ENCODE results near the gene DOK5.

DOK5 gene

GRCh38 chr20:54601831-54602515 lies 126.6 kb downstream of the DOK5 start:
- TF ChIP-seq, protein P1, sequence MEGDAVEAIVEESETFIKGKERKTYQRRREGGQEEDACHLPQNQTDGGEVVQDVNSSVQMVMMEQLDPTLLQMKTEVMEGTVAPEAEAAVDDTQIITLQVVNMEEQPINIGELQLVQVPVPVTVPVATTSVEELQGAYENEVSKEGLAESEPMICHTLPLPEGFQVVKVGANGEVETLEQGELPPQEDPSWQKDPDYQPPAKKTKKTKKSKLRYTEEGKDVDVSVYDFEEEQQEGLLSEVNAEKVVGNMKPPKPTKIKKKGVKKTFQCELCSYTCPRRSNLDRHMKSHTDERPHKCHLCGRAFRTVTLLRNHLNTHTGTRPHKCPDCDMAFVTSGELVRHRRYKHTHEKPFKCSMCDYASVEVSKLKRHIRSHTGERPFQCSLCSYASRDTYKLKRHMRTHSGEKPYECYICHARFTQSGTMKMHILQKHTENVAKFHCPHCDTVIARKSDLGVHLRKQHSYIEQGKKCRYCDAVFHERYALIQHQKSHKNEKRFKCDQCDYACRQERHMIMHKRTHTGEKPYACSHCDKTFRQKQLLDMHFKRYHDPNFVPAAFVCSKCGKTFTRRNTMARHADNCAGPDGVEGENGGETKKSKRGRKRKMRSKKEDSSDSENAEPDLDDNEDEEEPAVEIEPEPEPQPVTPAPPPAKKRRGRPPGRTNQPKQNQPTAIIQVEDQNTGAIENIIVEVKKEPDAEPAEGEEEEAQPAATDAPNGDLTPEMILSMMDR (IDR thresholded peaks at IDR 0.05; ENCODE audit: insufficient read depth, low read depth, low read length, missing control alignments): no peak

GRCh38 chr20:54605319-54605718 lies 129.9 kb downstream of the DOK5 start:
- TF ChIP-seq, protein P1 (IDR thresholded peaks at IDR 0.05; ENCODE audit: insufficient read depth, low read depth, low read length, missing control alignments): no peak
- no peak overlapping the region for H3K4me3 ChIP-seq (ENCODE audit: low read length)
- no peak for DNase-seq (ENCODE audit: low read depth)

More at GRCh38 chr20:54601831-54602515, 126.6 kb downstream of the DOK5 start:
- no peak for DNase-seq (ENCODE audit: low read depth)
- no peak overlapping the region for H3K4me3 ChIP-seq (ENCODE audit: low read length)

DNA sequence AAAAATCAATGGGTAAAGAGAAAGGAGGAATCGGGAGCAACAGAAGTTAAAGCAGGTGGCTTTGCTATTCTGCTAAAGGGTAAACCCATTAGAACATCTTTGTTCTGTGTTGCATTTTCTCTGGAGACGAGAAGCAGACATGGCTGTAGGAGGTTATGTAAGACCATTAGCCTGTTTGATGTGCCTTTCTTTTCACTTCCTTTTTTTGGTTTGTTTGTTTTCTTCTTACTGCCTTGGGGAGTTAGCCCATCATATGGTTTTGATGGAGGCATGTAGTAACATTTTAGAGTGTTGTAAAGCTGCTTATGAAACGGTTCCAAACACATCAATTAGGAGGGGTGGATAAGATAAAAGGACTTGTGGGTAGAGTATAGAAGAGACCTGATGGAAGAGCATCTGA lies 131.0 kb downstream of the DOK5 start:
- DNase-seq (ENCODE audit: low read depth): no peak
- H3K4me3 ChIP-seq (ENCODE audit: low read length): no peak overlapping the region
- TF ChIP-seq, protein P1 (IDR thresholded peaks at IDR 0.05; ENCODE audit: insufficient read depth, low read depth, low read length, missing control alignments): no peak

DNA sequence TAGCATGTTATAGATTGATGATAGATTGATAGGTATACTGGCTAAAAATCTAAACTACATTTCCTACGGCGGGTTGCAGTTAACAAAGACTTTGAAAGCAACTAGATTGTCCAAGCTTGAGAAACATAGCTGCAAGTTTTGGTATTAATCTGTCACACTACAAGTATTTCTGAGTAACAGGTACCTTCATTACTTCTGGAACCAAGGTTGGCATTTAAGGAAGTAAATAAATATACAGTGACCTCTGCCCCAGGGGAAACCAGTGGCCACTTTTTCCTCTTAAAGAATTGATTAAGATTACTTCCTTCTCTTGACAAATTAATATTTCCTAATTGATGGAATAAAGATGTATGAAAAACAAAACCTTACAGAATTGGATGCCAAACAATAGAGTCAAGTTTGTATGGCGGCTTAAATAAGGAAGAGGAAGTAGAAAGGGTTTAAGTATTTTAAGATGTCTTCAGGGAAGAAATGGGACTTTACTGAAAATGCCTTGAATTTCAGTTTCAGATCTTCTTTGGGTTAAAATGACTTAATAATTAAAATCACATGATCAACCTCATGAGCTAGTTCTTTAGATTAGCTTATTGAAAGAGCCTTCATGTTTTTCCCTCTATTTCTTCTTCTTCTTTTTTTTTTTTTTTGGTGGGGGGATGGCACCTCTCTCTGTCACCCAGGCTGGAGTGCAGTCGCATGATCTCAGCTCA lies 132.8 kb downstream of the DOK5 start:
- TF ChIP-seq, protein P1 (IDR thresholded peaks at IDR 0.05; ENCODE audit: insufficient read depth, low read depth, low read length, missing control alignments): no peak
- DNase-seq (ENCODE audit: low read depth): no peak
- H3K4me3 ChIP-seq (ENCODE audit: low read length): no peak overlapping the region

GRCh38 chr20:54608943-54609342 lies 133.6 kb downstream of the DOK5 start:
- TF ChIP-seq, protein P1 (IDR thresholded peaks at IDR 0.05; ENCODE audit: insufficient read depth, low read depth, low read length, missing control alignments): no peak
- no peak overlapping the region for H3K4me3 ChIP-seq (ENCODE audit: low read length)
- no peak for DNase-seq (ENCODE audit: low read depth)

DNA sequence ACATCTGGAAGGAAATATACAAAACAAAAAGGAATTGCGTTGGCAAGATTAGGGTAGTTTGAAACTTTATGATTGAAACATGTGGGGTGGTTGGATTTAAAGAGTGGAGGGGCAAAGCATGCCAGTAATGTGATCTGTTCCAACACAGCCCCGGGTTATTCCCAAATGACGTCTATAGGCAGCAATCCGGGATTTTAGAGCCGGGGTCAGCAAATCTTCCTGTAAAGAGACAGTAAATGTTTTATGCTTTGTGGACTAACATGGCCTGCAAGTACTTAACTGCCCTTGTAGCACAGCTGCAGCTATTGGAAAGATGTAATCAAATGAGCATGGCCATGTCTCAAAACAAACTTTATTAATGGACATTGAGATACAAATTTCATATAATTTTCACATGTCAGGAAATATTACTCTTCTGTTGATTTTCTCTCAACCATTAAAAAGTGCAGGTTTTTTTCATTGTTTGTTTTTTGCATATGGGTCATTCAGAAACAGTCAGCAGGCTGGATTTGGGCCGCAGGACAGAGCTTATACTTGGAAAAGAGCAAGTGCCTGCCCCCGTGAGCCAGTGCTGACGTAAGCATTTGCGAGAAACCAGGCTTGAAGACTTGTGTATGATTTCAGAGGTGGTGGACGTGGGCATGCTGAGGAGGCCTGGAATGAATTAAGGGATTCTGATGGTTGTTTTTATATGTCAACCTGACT lies 136.5 kb downstream of the DOK5 start:
- H3K4me3 ChIP-seq (ENCODE audit: low read length): no peak overlapping the region
- TF ChIP-seq, protein P1 (IDR thresholded peaks at IDR 0.05; ENCODE audit: insufficient read depth, low read depth, low read length, missing control alignments): no peak
- DNase-seq (ENCODE audit: low read depth): no peak

Data from epithelial cell of esophagus (primary cell).